PFSK-1 (cell line): ENCODE results near the gene CRCP.

Experiments
- FOXP2 ChIP-seq: optimal IDR thresholded peaks from 2 replicates; pipeline ENCODE3; 2011; ENCODE audit warnings: borderline replicate concordance, control low read depth, inconsistent platforms; ENCODE audit not compliant: insufficient read depth; ENCODE audit errors: extremely low read length, extremely low read depth
- POLR2AphosphoS5 ChIP-seq: IDR thresholded peaks from 2 replicates; pipeline ENCODE4 v1.6.1; 2012; ENCODE audit warnings: low read depth, mild to moderate bottlenecking, control low read depth, low read length, moderate library complexity
- SIN3A ChIP-seq: IDR thresholded peaks from 2 replicates; pipeline ENCODE4 v1.6.1; 2012; ENCODE audit warnings: mild to moderate bottlenecking, low read length, moderate library complexity, borderline replicate concordance; ENCODE audit not compliant: insufficient read depth
- TAF1 ChIP-seq: IDR thresholded peaks from 2 replicates; pipeline ENCODE4 v1.6.1; 2012; ENCODE audit warnings: low read length, control low read depth, borderline replicate concordance; ENCODE audit not compliant: insufficient read depth
- TF ChIP-seq, protein P1 (sequence below), 2 experiments: IDR thresholded peaks; 2 replicates each; pipeline versions ENCODE4 v1.6.1 to v1.8.0; 2011 to 2012; ENCODE audit warnings: low read depth in 2 of 2, low read length in 2 of 2, control low read depth in 1 of 2, inconsistent platforms in 1 of 2, mild to moderate bottlenecking in 1 of 2, moderate library complexity in 1 of 2; ENCODE audit not compliant: insufficient read depth in 1 of 2

Gene CRCP

DNA sequence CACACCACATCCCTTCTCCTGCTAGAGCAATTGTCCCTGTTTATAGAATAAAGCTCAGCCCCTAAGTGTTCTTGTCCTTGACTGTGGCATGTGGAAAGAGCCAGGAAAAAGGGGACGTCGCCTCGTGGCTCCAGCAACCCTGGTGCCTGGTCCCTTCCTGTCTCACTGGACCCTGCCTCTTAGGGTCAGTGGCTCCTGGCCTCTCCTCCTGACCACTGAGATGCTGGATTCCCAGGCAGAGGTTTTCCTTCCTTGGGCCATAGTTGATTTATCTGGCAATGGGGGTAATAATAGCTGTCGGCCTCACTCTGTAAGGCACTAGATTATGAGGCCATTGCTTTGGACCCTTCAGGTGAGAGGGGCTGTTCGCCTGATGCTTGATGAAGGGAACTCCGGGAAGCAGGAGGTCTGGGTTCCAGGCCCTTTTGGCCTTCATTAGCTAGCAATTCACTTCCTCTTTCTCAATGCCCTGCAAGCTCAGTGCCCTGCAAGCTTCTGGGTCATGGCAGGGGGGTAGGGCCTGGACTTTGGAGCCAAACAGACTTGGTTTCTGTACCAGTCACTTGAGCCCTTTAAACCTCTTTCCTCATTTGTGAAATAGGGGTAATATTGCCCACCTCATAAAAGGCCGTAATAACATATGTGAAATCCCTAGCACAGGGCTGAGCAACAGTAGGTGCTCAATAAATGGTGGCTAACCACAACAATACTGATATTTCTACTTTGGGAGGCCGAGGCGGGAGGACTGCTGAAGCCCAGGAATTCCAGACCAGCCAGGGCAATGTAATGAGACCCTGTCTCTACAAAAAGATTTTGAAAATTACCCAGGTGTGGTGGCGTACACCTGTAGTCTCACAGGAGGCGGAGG is 38.0 kb upstream of the CRCP start:
- TF ChIP-seq SIN3A: 0 out of 2 replicates have a peak, but pooled peaks have one; percentile 90
- TF ChIP-seq, protein P1, sequence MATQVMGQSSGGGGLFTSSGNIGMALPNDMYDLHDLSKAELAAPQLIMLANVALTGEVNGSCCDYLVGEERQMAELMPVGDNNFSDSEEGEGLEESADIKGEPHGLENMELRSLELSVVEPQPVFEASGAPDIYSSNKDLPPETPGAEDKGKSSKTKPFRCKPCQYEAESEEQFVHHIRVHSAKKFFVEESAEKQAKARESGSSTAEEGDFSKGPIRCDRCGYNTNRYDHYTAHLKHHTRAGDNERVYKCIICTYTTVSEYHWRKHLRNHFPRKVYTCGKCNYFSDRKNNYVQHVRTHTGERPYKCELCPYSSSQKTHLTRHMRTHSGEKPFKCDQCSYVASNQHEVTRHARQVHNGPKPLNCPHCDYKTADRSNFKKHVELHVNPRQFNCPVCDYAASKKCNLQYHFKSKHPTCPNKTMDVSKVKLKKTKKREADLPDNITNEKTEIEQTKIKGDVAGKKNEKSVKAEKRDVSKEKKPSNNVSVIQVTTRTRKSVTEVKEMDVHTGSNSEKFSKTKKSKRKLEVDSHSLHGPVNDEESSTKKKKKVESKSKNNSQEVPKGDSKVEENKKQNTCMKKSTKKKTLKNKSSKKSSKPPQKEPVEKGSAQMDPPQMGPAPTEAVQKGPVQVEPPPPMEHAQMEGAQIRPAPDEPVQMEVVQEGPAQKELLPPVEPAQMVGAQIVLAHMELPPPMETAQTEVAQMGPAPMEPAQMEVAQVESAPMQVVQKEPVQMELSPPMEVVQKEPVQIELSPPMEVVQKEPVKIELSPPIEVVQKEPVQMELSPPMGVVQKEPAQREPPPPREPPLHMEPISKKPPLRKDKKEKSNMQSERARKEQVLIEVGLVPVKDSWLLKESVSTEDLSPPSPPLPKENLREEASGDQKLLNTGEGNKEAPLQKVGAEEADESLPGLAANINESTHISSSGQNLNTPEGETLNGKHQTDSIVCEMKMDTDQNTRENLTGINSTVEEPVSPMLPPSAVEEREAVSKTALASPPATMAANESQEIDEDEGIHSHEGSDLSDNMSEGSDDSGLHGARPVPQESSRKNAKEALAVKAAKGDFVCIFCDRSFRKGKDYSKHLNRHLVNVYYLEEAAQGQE (IDR thresholded peaks at IDR 0.05; ENCODE audit: insufficient read depth in 1 of 2, low read depth in 2 of 2, low read length in 2 of 2): no peak

GRCh38 chr7:66078067-66078466 is 36.6 kb upstream of the CRCP start:
- TF ChIP-seq TAF1: no peak
- no peak for TF ChIP-seq SIN3A

DNA sequence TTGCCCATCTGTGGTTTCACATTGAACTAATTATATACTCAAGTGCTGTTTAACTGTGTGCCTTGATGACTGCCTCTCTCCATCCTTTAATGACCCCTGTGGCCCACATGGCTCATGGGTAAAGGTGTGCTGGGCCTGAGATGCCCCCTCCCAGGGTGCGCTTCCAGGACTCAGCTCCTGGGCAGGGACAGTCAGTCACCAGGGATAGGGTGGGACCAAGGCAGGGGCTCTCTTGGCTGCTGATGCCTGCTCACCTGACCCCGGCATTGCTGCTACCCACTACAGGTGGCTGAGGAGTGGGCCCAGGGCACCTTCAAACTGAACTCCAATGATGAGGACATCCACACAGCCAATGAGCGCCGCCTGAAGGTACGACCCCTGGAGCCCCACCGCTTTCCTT is 32.6 kb upstream of the CRCP start:
- TF ChIP-seq TAF1 (no peak), FOXP2 (no peak), POLR2AphosphoS5 (no peak), SIN3A (no peak)
- TF ChIP-seq, protein P1 (IDR thresholded peaks at IDR 0.05; ENCODE audit: insufficient read depth in 1 of 2, low read depth in 2 of 2, low read length in 2 of 2): no peak

GRCh38 chr7:66082886-66083415 is 31.7 kb upstream of the CRCP start:
- TF ChIP-seq FOXP2 (no peak), POLR2AphosphoS5 (no peak)
- TF ChIP-seq, protein P1 (IDR thresholded peaks at IDR 0.05; ENCODE audit: insufficient read depth in 1 of 2, low read depth in 2 of 2, low read length in 2 of 2): no peak

DNA sequence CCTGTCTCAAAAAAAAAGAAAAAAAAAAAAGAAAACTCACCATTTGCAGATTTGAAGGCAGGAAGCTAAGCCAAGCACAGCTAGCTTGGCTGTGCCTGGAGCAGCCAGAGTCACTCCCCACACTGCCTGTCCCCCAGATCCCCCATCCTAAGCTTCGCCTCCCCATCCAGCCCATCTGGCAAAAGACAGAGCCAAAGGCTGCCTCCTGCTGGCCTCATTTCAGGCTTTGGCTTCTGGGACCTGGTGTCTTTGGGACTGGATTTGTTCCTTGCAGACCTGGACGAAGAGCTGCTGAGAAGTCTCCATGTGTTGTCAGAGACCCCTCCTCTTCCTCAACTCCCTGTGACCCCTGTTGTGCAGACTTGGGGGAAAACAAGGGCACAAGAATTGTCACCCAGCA is 31.0 kb upstream of the CRCP start:
- no peak for TF ChIP-seq TAF1
- no peak for TF ChIP-seq FOXP2
- TF ChIP-seq POLR2AphosphoS5: no peak
- no peak for TF ChIP-seq SIN3A
- TF ChIP-seq, protein P1 (IDR thresholded peaks at IDR 0.05; ENCODE audit: insufficient read depth in 1 of 2, low read depth in 2 of 2, low read length in 2 of 2): no peak
